Measurements from ENCODE around the gene UGT1A10.

- TF ChIP-seq TAF1 (IDR thresholded peaks at IDR 0.05; ENCODE audit: low read depth, low read length): no peak
- TF ChIP-seq POLR2A (IDR thresholded peaks at IDR 0.05; ENCODE audit: low read depth, low read length): no peak
- TF ChIP-seq POLR2AphosphoS5 (IDR thresholded peaks at IDR 0.05; ENCODE audit: low read depth, low read length): no peak
- no peak for TF ChIP-seq PAX5 (IDR thresholded peaks at IDR 0.05; ENCODE audit: insufficient read depth, low read length, severe bottlenecking)
These were observed 163.5 kb downstream of the UGT1A10 start for GRCh38 chr2:233799716-233800115.
